ENCODE data around the gene PCBP3. TPM values are rescaled to one million over a fixed set of nuclear protein-coding genes. Genes with fewer than 3 reads are reported as not detected.

PCBP3 gene
- total and polyA plus RNA-seq, 10 of the 15 experiments (the other 5 are each of a cell fraction or from before 2014, with no cell fraction given), result 0.09 to 1.3 (median 0.46) TPM; not detected in 3

GRCh38 chr21:45596704-45597318 is 46.7 kb upstream of the PCBP3 start (continued):
- TF ChIP-seq POLR2AphosphoS5 (IDR thresholded peaks at IDR 0.05; ENCODE audit: low read length), result no peak
- no peak for TF ChIP-seq CBFB (IDR thresholded peaks at IDR 0.05; ENCODE audit: low read depth)
- TF ChIP-seq MTA2 (IDR thresholded peaks at IDR 0.05; ENCODE audit: low read depth), result no peak
- no peak for TF ChIP-seq PAX8 (IDR thresholded peaks at IDR 0.05)
- TF ChIP-seq POU2F2 (IDR thresholded peaks at IDR 0.05; ENCODE audit: borderline replicate concordance, low read depth, low read length), result peak; percentile 37; the same call in 1 of the 3 replicates
- no peak for TF ChIP-seq CBX5 (IDR thresholded peaks at IDR 0.05; ENCODE audit: low read depth)
- peak; percentile 53; the same call in 1 of the 2 replicates for TF ChIP-seq TCF3 (IDR thresholded peaks at IDR 0.05; ENCODE audit: borderline replicate concordance, insufficient read depth, low read depth, low read length)
- peak; percentile 78 for TF ChIP-seq MEF2B (IDR thresholded peaks at IDR 0.05; ENCODE audit: partially characterized antibody, poor library complexity, severe bottlenecking)
- TF ChIP-seq RAD21 (IDR thresholded peaks at IDR 0.05; ENCODE audit: insufficient read depth, low read depth, low read length), result peak; percentile 72
- TF ChIP-seq NR2F1 (conservative IDR thresholded peaks at IDR 0.05), result 0 out of 2 replicates have a peak, but pooled peaks have one; percentile 17
- no peak for TF ChIP-seq NBN (IDR thresholded peaks at IDR 0.05)
- peak; percentile 64; the same call in 1 of the 2 replicates for TF ChIP-seq SMARCA5 (IDR thresholded peaks at IDR 0.05)
- TF ChIP-seq GATAD2B (conservative IDR thresholded peaks at IDR 0.05; ENCODE audit: low read depth), result 0 out of 2 replicates have a peak, but pooled peaks have one; percentile 41
- peak; percentile 13; the same call in 1 of the 2 replicates for TF ChIP-seq RUNX3 (IDR thresholded peaks at IDR 0.05; ENCODE audit: low read length)

- BruUV-seq (replicated peaks), result no TSS peak
- no peak for ATAC-seq
- Histone ChIP-seq H3K27me3 (replicated peaks in 1 of 2; ENCODE audit: control insufficient read depth in 2 of 2, insufficient read depth in 2 of 2, low read length in 1 of 2) (no peaks in the 10 kb centered on the region), H3K4me2 (ENCODE audit: control insufficient read depth, insufficient read depth) (no peak overlapping the region), H4K20me1 (ENCODE audit: control insufficient read depth, insufficient read depth) (no peaks in the 10 kb centered on the region), H2AFZ (ENCODE audit: control insufficient read depth, low read depth, low read length) (no peak overlapping the region), H3K9ac (ENCODE audit: control insufficient read depth, insufficient read depth, low read length) (no peak overlapping the region), H3K4me1 (ENCODE audit: control insufficient read depth, insufficient read depth, low read length) (no peaks in the 10 kb centered on the region), H3K79me2 (ENCODE audit: control insufficient read depth, insufficient read depth, low read length) (peaks cover 14% of the 10 kb centered on the region), H3K4me3 (no peak overlapping the region), H3K36me3 (ENCODE audit: control insufficient read depth in 2 of 2, insufficient read depth in 2 of 2, low read length in 1 of 2) (peaks cover 0 to 7% of the 10 kb centered on the region in 2 experiments; a peak in 3 of 4 replicates), H3K9me3 (replicated peaks; ENCODE audit: control insufficient read depth, insufficient read depth, low read length) (peaks cover 8% of the 10 kb centered on the region; the same call in 2 of the 3 replicates), H3K27ac (ENCODE audit: control insufficient read depth, insufficient read depth) (no peak overlapping the region)
- RAD21 ChIA-PET (ENCODE audit: unreplicated experiment), result interaction anchor here (4.5 kb wide), 1 partner anchor 41 kb away, joined by 37 read pairs; no protein-coding TSS in a partner anchor
- DNase-seq (ENCODE audit: low read depth, low spot score), result no peak
- in situ Hi-C loops (cut with MboI), result loop anchor here (5.0 kb wide), 1 partner anchor 41 kb away; no protein-coding TSS in a partner anchor
- WGBS (ENCODE audit: insufficient coverage, insufficient replicate concordance, low lambda C conversion rate, missing lambda C conversion rate), result 48% methylated on average over 7 of the region's 7 CpGs
- CTCF ChIA-PET, result interaction anchor here (1.0 to 5.7 kb wide), 5 partner anchors 35 to 222 kb away, joined by 3 to 76 read pairs (median 4); no protein-coding TSS in a partner anchor
- intact Hi-C loops (cut with micrococcal nuclease; ENCODE audit: unreplicated experiment), result no loop called here
- POLR2A ChIA-PET, result no interaction called here
- SMC1A ChIA-PET (ENCODE audit: uncharacterized antibody, unreplicated experiment), result no interaction called here
- FAIRE-seq, result no peak
- TF ChIP-seq IKZF1 (conservative IDR thresholded peaks at IDR 0.05) (no peak), CHD2 (IDR thresholded peaks at IDR 0.05; ENCODE audit: borderline replicate concordance, low read depth, low read length) (no peak), TCF7 (IDR thresholded peaks at IDR 0.05; ENCODE audit: borderline replicate concordance) (no peak), YBX1 (IDR thresholded peaks at IDR 0.05) (no peak), ZNF207 (IDR thresholded peaks at IDR 0.05; ENCODE audit: borderline replicate concordance) (no peak), CREM (IDR thresholded peaks at IDR 0.05; ENCODE audit: low read depth) (no peak), KLF5 (IDR thresholded peaks at IDR 0.05; ENCODE audit: partially characterized antibody) (no peak), MLLT1 (IDR thresholded peaks at IDR 0.05) (no peak), PKNOX1 (IDR thresholded peaks at IDR 0.05) (no peak), CHD1 (IDR thresholded peaks at IDR 0.05; ENCODE audit: low read depth, low read length) (no peak)
Measured at GRCh38 chr21:45598109-45598508, 45.4 kb upstream of the PCBP3 start.

Data from GM12878 (cell line).